H9 (cell line): ENCODE measurements around the gene DPYD. TPM values are rescaled to one million over a fixed set of nuclear protein-coding genes. Genes with fewer than 3 reads are reported as not detected.

Source experiments
- DNase-seq: peaks from one replicate; pipeline ENCODE4 v3.0.0-alpha.2; 2017
- H2AFZ ChIP-seq: one replicate; pipeline ENCODE4 v1.6.1; 2013; ENCODE audit warnings: mild to moderate bottlenecking, low read length, control low read depth, moderate library complexity
- H2AK5ac ChIP-seq: 2 replicates; pipeline ENCODE4 v1.6.1; 2013; ENCODE audit warnings: low read length, control low read depth, mixed read lengths; ENCODE audit not compliant: insufficient read length
- H2BK120ac ChIP-seq: one replicate; pipeline ENCODE4 v1.6.1; 2013; ENCODE audit warnings: low read depth, mild to moderate bottlenecking, low read length, control low read depth, inconsistent platforms; ENCODE audit not compliant: poor library complexity, severe bottlenecking
- H2BK12ac ChIP-seq: 2 replicates; pipeline ENCODE4 v1.6.1; 2013; ENCODE audit warnings: low read length, control low read depth, mixed read lengths, low read depth; ENCODE audit not compliant: insufficient read length
- H2BK15ac ChIP-seq: 2 replicates; pipeline ENCODE4 v1.6.1; 2013; ENCODE audit warnings: low read depth, low read length, control low read depth
- H2BK20ac ChIP-seq: one replicate; pipeline ENCODE4 v1.6.1; 2013; ENCODE audit warnings: low read depth, mild to moderate bottlenecking, low read length, control low read depth, inconsistent platforms; ENCODE audit not compliant: poor library complexity, severe bottlenecking
- H2BK5ac ChIP-seq: 2 replicates; pipeline ENCODE4 v1.6.1; 2013; ENCODE audit warnings: low read length, control low read depth, mixed read lengths; ENCODE audit not compliant: insufficient read length
- H3K14ac ChIP-seq: 2 replicates; pipeline ENCODE4 v1.6.1; 2013; ENCODE audit warnings: low read length, control low read depth; ENCODE audit not compliant: insufficient read depth
- H3K18ac ChIP-seq: 2 replicates; pipeline ENCODE4 v1.6.1; 2013; ENCODE audit warnings: low read depth, mild to moderate bottlenecking, mixed read lengths, low read length, control low read depth; ENCODE audit not compliant: insufficient read length
- H3K23ac ChIP-seq: 2 replicates; pipeline ENCODE4 v1.6.1; 2013; ENCODE audit warnings: low read length, control low read depth, mixed read lengths, low read depth; ENCODE audit not compliant: insufficient read length
- H3K23me2 ChIP-seq: 2 replicates; pipeline ENCODE4 v1.6.1; 2013; ENCODE audit warnings: low read depth, mild to moderate bottlenecking, mixed read lengths, low read length, control low read depth; ENCODE audit not compliant: insufficient read length, poor library complexity, severe bottlenecking
- H3K27ac ChIP-seq: 2 replicates; pipeline ENCODE4 v1.5.1; 2013; ENCODE audit warnings: low read length, control low read depth, mixed read lengths, low read depth; ENCODE audit not compliant: insufficient read length
- H3K27me3 ChIP-seq: 2 replicates; pipeline ENCODE4 v1.6.1; 2013; ENCODE audit warnings: low read length, control low read depth, inconsistent platforms; ENCODE audit not compliant: insufficient read depth
- H3K4ac ChIP-seq: 2 replicates; pipeline ENCODE4 v1.6.1; 2013; ENCODE audit warnings: low read depth, mild to moderate bottlenecking, control low read depth, inconsistent platforms, low read length, moderate library complexity
- H3K4me1 ChIP-seq: 2 replicates; pipeline ENCODE4 v1.6.1; 2013; ENCODE audit warnings: low read length, control low read depth, inconsistent platforms; ENCODE audit not compliant: insufficient read depth
- H3K4me2 ChIP-seq: 2 replicates; pipeline ENCODE4 v1.6.1; 2013; ENCODE audit warnings: low read length, control low read depth, mixed read lengths; ENCODE audit not compliant: insufficient read length, insufficient read depth
- H3K56ac ChIP-seq: 2 replicates; pipeline ENCODE4 v1.6.1; 2013; ENCODE audit warnings: low read depth, mild to moderate bottlenecking, mixed read lengths, low read length, control low read depth; ENCODE audit not compliant: insufficient read length
- H3K79me1 ChIP-seq: 2 replicates; pipeline ENCODE4 v1.6.1; 2013; ENCODE audit warnings: low read depth, mild to moderate bottlenecking, moderate library complexity, low read length, control low read depth, inconsistent platforms; ENCODE audit not compliant: insufficient read depth, poor library complexity, severe bottlenecking
- H3K79me2 ChIP-seq: 2 replicates; pipeline ENCODE4 v1.6.1; 2013; ENCODE audit warnings: low read length, control low read depth, inconsistent platforms; ENCODE audit not compliant: insufficient read depth
- H3K9ac ChIP-seq: 2 replicates; pipeline ENCODE4 v1.6.1; 2013; ENCODE audit warnings: low read length, control low read depth, mixed read lengths; ENCODE audit not compliant: insufficient read length; ENCODE audit errors: extremely low read depth
- H3K9me3 ChIP-seq: one replicate; pipeline ENCODE4 v1.6.1; 2013; ENCODE audit warnings: low read depth, low read length, inconsistent platforms; ENCODE audit not compliant: control insufficient read depth
- H3T11ph ChIP-seq: one replicate; pipeline ENCODE4 v1.6.1; 2013; ENCODE audit warnings: mild to moderate bottlenecking, low read length, control low read depth, inconsistent platforms
- H4K20me1 ChIP-seq: one replicate; pipeline ENCODE4 v1.6.1; 2013; ENCODE audit not compliant: control insufficient read depth, insufficient read length, insufficient read depth
- H4K5ac ChIP-seq: 2 replicates; pipeline ENCODE4 v1.6.1; 2013; ENCODE audit warnings: low read depth, mild to moderate bottlenecking, mixed read lengths, low read length, control low read depth; ENCODE audit not compliant: insufficient read length
- H4K8ac ChIP-seq: replicated peaks from 2 replicates; pipeline ENCODE4 v1.6.1; 2013; ENCODE audit warnings: low read length, control low read depth, mixed read lengths, low read depth; ENCODE audit not compliant: insufficient read length
- H4K91ac ChIP-seq: 2 replicates; pipeline ENCODE4 v1.6.1; 2013; ENCODE audit warnings: low read depth, mild to moderate bottlenecking, moderate library complexity, mixed read lengths, low read length, control low read depth; ENCODE audit not compliant: insufficient read length
- H3K27ac Mint-ChIP-seq, 3 experiments: 2 replicates in 2 of 3; 3 replicates in 1 of 3; pipeline ENCODE4 v1.8.0; 2020 to 2021; ENCODE audit warnings: mixed read lengths in 3 of 3, mild to moderate bottlenecking in 1 of 3, moderate library complexity in 1 of 3
- H3K27me3 Mint-ChIP-seq: 2 replicates; pipeline ENCODE4 v1.8.0; 2021; ENCODE audit warnings: low read depth, mild to moderate bottlenecking, moderate library complexity, mixed read lengths
- H3K36me3 Mint-ChIP-seq, 3 experiments: 2 replicates in 2 of 3; 3 replicates in 1 of 3; pipeline ENCODE4 v1.8.0; 2020 to 2021; ENCODE audit warnings: low read depth in 3 of 3, mixed read lengths in 3 of 3; ENCODE audit not compliant: insufficient read depth in 1 of 3
- H3K4me1 Mint-ChIP-seq, 2 experiments: 2 replicates each; pipeline ENCODE4 v1.8.0; 2020; ENCODE audit warnings: mixed read lengths in 2 of 2
- H3K4me3 Mint-ChIP-seq, 2 experiments: 2 replicates in 1 of 2; 3 replicates in 1 of 2; pipeline ENCODE4 v1.8.0; 2020 to 2021; ENCODE audit warnings: mild to moderate bottlenecking in 2 of 2, mixed read lengths in 2 of 2, moderate library complexity in 1 of 2
- H3K9me3 Mint-ChIP-seq, 2 experiments: 2 replicates in 1 of 2; 3 replicates in 1 of 2; pipeline ENCODE4 v1.8.0; 2020; ENCODE audit warnings: mild to moderate bottlenecking in 2 of 2, mixed read lengths in 2 of 2, moderate library complexity in 1 of 2
- CTCF ChIP-seq: fragments of 200-600 bp; sonication (generic); conservative IDR thresholded peaks from 3 replicates; pipeline ENCODE4 v1.8.0; 2021; ENCODE audit warnings: antibody characterized with exemption, mild to moderate bottlenecking
- WGBS: extraction: QIAGEN DNeasy Blood & Tissue Kit; methylation state at CpG from one replicate; pipeline ENCODE4 v1.1.7; 2013; ENCODE audit warnings: missing lambda C conversion rate, low lambda C conversion rate, mixed read lengths; ENCODE audit not compliant: insufficient read length; ENCODE audit errors: extremely low coverage; 5-methylcytosine and 5-hydroxymethylcytosine counted together
- total RNA-seq: library from RNA; stranded (reverse); gene quantifications from 2 replicates; pipeline ENCODE4 v1.2.1, GENCODE V29; 2021

DPYD gene
- total RNA-seq, 1 experiment from 2014 or later = 0.37 TPM

GRCh38 chr1:97599447-97599846, 321.4 kb downstream of the DPYD start:
- H3K79me1 ChIP-seq = no peaks in the 10 kb centered on the region
- H3K79me2 ChIP-seq = no peaks in the 10 kb centered on the region
- H2BK5ac ChIP-seq = no peak overlapping the region
- H3K23me2 ChIP-seq = no peaks in the 10 kb centered on the region
- H3K27me3 ChIP-seq = no peaks in the 10 kb centered on the region
- no peak overlapping the region for H3T11ph ChIP-seq
- no peak overlapping the region for H4K8ac ChIP-seq
- H3K9me3 ChIP-seq = no peaks in the 10 kb centered on the region
- no peak overlapping the region for H3K23ac ChIP-seq
- H3K27me3 Mint-ChIP-seq = no peaks in the 10 kb centered on the region
- H3K18ac ChIP-seq = no peak overlapping the region
- no peak overlapping the region for H3K9ac ChIP-seq
- H3K4me2 ChIP-seq = no peak overlapping the region
- H3K4me3 Mint-ChIP-seq = no peak overlapping the region
- peaks cover 0 to 3% of the 10 kb centered on the region in 2 experiments; a peak in 1 of 4 replicates for H3K4me1 Mint-ChIP-seq
- no peaks in the 10 kb centered on the region for H3K4me1 ChIP-seq
- H3K27ac ChIP-seq = no peak overlapping the region
- no peaks in the 10 kb centered on the region for H4K20me1 ChIP-seq
- H2AK5ac ChIP-seq = no peak overlapping the region
- no peak overlapping the region for H2AFZ ChIP-seq
- no CpG with 5 or more reads among the region's 2 CpGs for WGBS
- H2BK120ac ChIP-seq = no peak overlapping the region
- no peak overlapping the region for H2BK12ac ChIP-seq
- no peak overlapping the region for H4K91ac ChIP-seq
- no peak for TF ChIP-seq CTCF
- no peak overlapping the region for H3K27ac Mint-ChIP-seq
- no peak overlapping the region for H3K14ac ChIP-seq
- H2BK20ac ChIP-seq = no peak overlapping the region
- H3K4ac ChIP-seq = no peak overlapping the region
- H3K36me3 Mint-ChIP-seq = no peaks in the 10 kb centered on the region
- peak; percentile 27 for DNase-seq
- no peak overlapping the region for H2BK15ac ChIP-seq
- H3K56ac ChIP-seq = no peak overlapping the region
- H4K5ac ChIP-seq = no peak overlapping the region
- no peaks in the 10 kb centered on the region for H3K9me3 Mint-ChIP-seq
